IPS-NIHi7 (cell line): ENCODE measurements around the gene PRDM7.
"Not testable (repeated sequence)": the region's sequence is repeated elsewhere in the genome, so short reads cannot be mapped to it uniquely, and the experiment has no call there.

Experiments used
- DNase-seq: peaks from one replicate; pipeline ENCODE4 v3.0.0; 2012; ENCODE audit warnings: mixed read lengths; ENCODE audit errors: extremely low spot score

Gene PRDM7

GRCh38 chr16:90072442-90073105 is 4.6 kb downstream of the PRDM7 start:
- no peak for DNase-seq

GRCh38 chr16:90070440-90070839 is 6.7 kb downstream of the PRDM7 start:
- no peak for DNase-seq

- no peak for DNase-seq
These were observed 15.7 kb downstream of the PRDM7 start for GRCh38 chr16:90061437-90061836.

- DNase-seq = no peak
These were observed 19.4 kb downstream of the PRDM7 start for GRCh38 chr16:90057738-90058173.

GRCh38 chr16:90056521-90056920 is 20.6 kb downstream of the PRDM7 start:
- DNase-seq = not testable (repeated sequence)

- no peak for DNase-seq
These were observed 21.8 kb downstream of the PRDM7 start for GRCh38 chr16:90055371-90055770.

GRCh38 chr16:90054554-90054953 is 22.6 kb downstream of the PRDM7 start:
- no peak for DNase-seq

GRCh38 chr16:90053902-90054500 is 23.1 kb downstream of the PRDM7 start:
- no peak for DNase-seq

- no peak for DNase-seq
These were observed 26.2 kb downstream of the PRDM7 start for GRCh38 chr16:90050969-90051368.

GRCh38 chr16:90048737-90049330 is 28.3 kb downstream of the PRDM7 start:
- no peak for DNase-seq

GRCh38 chr16:90048347-90048722 is 28.8 kb downstream of the PRDM7 start:
- DNase-seq = no peak

GRCh38 chr16:90047714-90048346 is 29.3 kb downstream of the PRDM7 start:
- DNase-seq = peak; percentile 65

GRCh38 chr16:90046971-90047713 is 30.0 kb downstream of the PRDM7 start:
- no peak for DNase-seq

GRCh38 chr16:90046122-90046970 is 30.8 kb downstream of the PRDM7 start:
- peak; percentile 94 for DNase-seq

- no peak for DNase-seq
These were observed 33.0 kb downstream of the PRDM7 start for GRCh38 chr16:90044111-90044551.

- no peak for DNase-seq
These were observed 33.6 kb downstream of the PRDM7 start for GRCh38 chr16:90043526-90043925.

GRCh38 chr16:90042946-90043514 is 34.1 kb downstream of the PRDM7 start:
- no peak for DNase-seq

- no peak for DNase-seq
These were observed 35.1 kb downstream of the PRDM7 start for GRCh38 chr16:90041896-90042473.

- no peak for DNase-seq
These were observed 36.7 kb downstream of the PRDM7 start for GRCh38 chr16:90040152-90041023.
